HepG2 (cell line): Measurements from ENCODE around the gene TMEM117.

Experiments used
- CREB1 ChIP-seq, 2 experiments: fragments of 450-650 bp in 1 of 2; IDR thresholded peaks; 2 replicates each; pipeline ENCODE4 v1.6.1; 2016 to 2017; ENCODE audit warnings: control low read depth in 1 of 2, mild to moderate bottlenecking in 1 of 2, missing compliant biosample characterization in 1 of 2, missing genetic modification characterization in 1 of 2
- EZH2 ChIP-seq: conservative IDR thresholded peaks from 2 replicates; pipeline ENCODE4 v1.6.1; 2012; ENCODE audit warnings: mild to moderate bottlenecking, low read depth, low read length, moderate library complexity
- HMG20B ChIP-seq: conservative IDR thresholded peaks from 2 replicates; pipeline ENCODE4 v1.6.1; 2016; ENCODE audit warnings: missing genetic modification reagents, missing compliant biosample characterization
- NCOA2 ChIP-seq: sonication (generic); formaldehyde crosslinking; IDR thresholded peaks from 2 replicates; pipeline ENCODE4 v1.8.0; 2022; ENCODE audit warnings: inconsistent platforms
- POLR2AphosphoS5 ChIP-seq: IDR thresholded peaks from 2 replicates; pipeline ENCODE4 v1.6.1; 2012; ENCODE audit warnings: low read depth, low read length
- RAD21 ChIP-seq: fragments of 450-650 bp; formaldehyde crosslinking; IDR thresholded peaks from 2 replicates; pipeline ENCODE4 v1.5.0; 2020; ENCODE audit warnings: mild to moderate bottlenecking
- RFX5 ChIP-seq: IDR thresholded peaks from 2 replicates; pipeline ENCODE4 v1.6.1; 2011; ENCODE audit warnings: low read depth, low read length, improper control_type of control experiment
- RNF2 ChIP-seq: fragments of 450-650 bp; conservative IDR thresholded peaks from 2 replicates; pipeline ENCODE4 v1.6.1; 2016; ENCODE audit warnings: low read depth
- XBP1 ChIP-seq: sonication (generic); formaldehyde crosslinking; IDR thresholded peaks from 2 replicates; pipeline ENCODE4 v1.5.0; 2020; ENCODE audit warnings: missing genetic modification reagents
- ZNF232 ChIP-seq: sonication (generic); formaldehyde crosslinking; IDR thresholded peaks from 2 replicates; pipeline ENCODE4 v1.4.0; 2020; ENCODE audit warnings: missing genetic modification reagents, borderline replicate concordance
- TF ChIP-seq, protein P1 (sequence below): sonication (generic); formaldehyde crosslinking; IDR thresholded peaks from 2 replicates; pipeline ENCODE4 v1.5.0; 2020; ENCODE audit warnings: mild to moderate bottlenecking, missing genetic modification reagents, moderate library complexity

- TF ChIP-seq HMG20B (CRISPR knock-in tag): no peak
- TF ChIP-seq, protein P1, sequence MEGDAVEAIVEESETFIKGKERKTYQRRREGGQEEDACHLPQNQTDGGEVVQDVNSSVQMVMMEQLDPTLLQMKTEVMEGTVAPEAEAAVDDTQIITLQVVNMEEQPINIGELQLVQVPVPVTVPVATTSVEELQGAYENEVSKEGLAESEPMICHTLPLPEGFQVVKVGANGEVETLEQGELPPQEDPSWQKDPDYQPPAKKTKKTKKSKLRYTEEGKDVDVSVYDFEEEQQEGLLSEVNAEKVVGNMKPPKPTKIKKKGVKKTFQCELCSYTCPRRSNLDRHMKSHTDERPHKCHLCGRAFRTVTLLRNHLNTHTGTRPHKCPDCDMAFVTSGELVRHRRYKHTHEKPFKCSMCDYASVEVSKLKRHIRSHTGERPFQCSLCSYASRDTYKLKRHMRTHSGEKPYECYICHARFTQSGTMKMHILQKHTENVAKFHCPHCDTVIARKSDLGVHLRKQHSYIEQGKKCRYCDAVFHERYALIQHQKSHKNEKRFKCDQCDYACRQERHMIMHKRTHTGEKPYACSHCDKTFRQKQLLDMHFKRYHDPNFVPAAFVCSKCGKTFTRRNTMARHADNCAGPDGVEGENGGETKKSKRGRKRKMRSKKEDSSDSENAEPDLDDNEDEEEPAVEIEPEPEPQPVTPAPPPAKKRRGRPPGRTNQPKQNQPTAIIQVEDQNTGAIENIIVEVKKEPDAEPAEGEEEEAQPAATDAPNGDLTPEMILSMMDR (CRISPR knock-in tag): no peak
- TF ChIP-seq RAD21 (CRISPR knock-in tag): no peak
- no peak for TF ChIP-seq XBP1 (CRISPR knock-in tag)
- no peak for TF ChIP-seq POLR2AphosphoS5
- no peak for TF ChIP-seq NCOA2 (CRISPR knock-in tag)
- no peak for TF ChIP-seq CREB1 (IDR thresholded peaks at IDR 0.05)
- no peak for TF ChIP-seq CREB1 (CRISPR knock-in tag; IDR thresholded peaks at IDR 0.05)
- TF ChIP-seq RFX5: no peak
- TF ChIP-seq ZNF232 (CRISPR knock-in tag): no peak
- no peak for TF ChIP-seq RNF2
- no peak for TF ChIP-seq EZH2
These were observed 143.6 kb downstream of the TMEM117 start for GRCh38 chr12:43979450-43979849.
